HK-2 (cell line): Measurements from ENCODE around the gene CNDP2.
"Not testable (repeated sequence)": the region's sequence is repeated elsewhere in the genome, so short reads cannot be mapped to it uniquely, and the experiment has no call there.

Experiments used
- DNase-seq: peaks from one replicate; pipeline ENCODE4 v3.0.0-alpha.2; 2018; ENCODE audit not compliant: unreplicated experiment

The CNDP2 gene

GRCh38 chr18:74500372-74500771 lies 4.2 kb downstream of the CNDP2 start:
- no peak for DNase-seq

GRCh38 chr18:74500774-74501173 lies 4.6 kb downstream of the CNDP2 start:
- not testable (repeated sequence) for DNase-seq

- no peak for DNase-seq
These were observed 5.2 kb downstream of the CNDP2 start for GRCh38 chr18:74501386-74501785.

GRCh38 chr18:74503137-74503536 lies 7.0 kb downstream of the CNDP2 start:
- DNase-seq, result no peak

GRCh38 chr18:74505776-74506175 lies 9.6 kb downstream of the CNDP2 start:
- no peak for DNase-seq

- no peak for DNase-seq
These were observed 10.4 kb downstream of the CNDP2 start for GRCh38 chr18:74506448-74507084.

GRCh38 chr18:74507097-74507881 lies 11.1 kb downstream of the CNDP2 start:
- DNase-seq, result no peak

- DNase-seq, result no peak
These were observed 11.8 kb downstream of the CNDP2 start for GRCh38 chr18:74507927-74508326.

GRCh38 chr18:74508366-74508765 lies 12.2 kb downstream of the CNDP2 start:
- no peak for DNase-seq

- no peak for DNase-seq
These were observed 12.7 kb downstream of the CNDP2 start for GRCh38 chr18:74508821-74509225.

GRCh38 chr18:74509856-74510769 lies 13.9 kb downstream of the CNDP2 start:
- no peak for DNase-seq

GRCh38 chr18:74510770-74511095 lies 14.6 kb downstream of the CNDP2 start:
- DNase-seq, result no peak

- DNase-seq, result no peak
These were observed 15.7 kb downstream of the CNDP2 start for GRCh38 chr18:74511823-74512222.

GRCh38 chr18:74512321-74513053 lies 16.3 kb downstream of the CNDP2 start:
- no peak for DNase-seq

- no peak for DNase-seq
These were observed 17.2 kb downstream of the CNDP2 start for GRCh38 chr18:74513149-74513882.

GRCh38 chr18:74513883-74514205 lies 17.7 kb downstream of the CNDP2 start:
- DNase-seq, result no peak

- no peak for DNase-seq
These were observed 18.8 kb downstream of the CNDP2 start for GRCh38 chr18:74514860-74515495.

- DNase-seq, result no peak
These were observed 19.6 kb downstream of the CNDP2 start for GRCh38 chr18:74515620-74516231.

GRCh38 chr18:74516271-74517235 lies 20.4 kb downstream of the CNDP2 start:
- no peak for DNase-seq
